ENCODE data around the gene ADGRV1. TPM values are rescaled to one million over a fixed set of nuclear protein-coding genes. Genes with fewer than 3 reads are reported as not detected.
"Not testable (repeated sequence)": the region's sequence is repeated elsewhere in the genome, so short reads cannot be mapped to it uniquely, and the experiment has no call there.

Gene ADGRV1
- total RNA-seq, 5 donors from 2014 or later (not counting 1 experiment from before 2014, with no cell fraction given): 0.68 to 1.6 (median 1.2) TPM; not detected in 1

DNA sequence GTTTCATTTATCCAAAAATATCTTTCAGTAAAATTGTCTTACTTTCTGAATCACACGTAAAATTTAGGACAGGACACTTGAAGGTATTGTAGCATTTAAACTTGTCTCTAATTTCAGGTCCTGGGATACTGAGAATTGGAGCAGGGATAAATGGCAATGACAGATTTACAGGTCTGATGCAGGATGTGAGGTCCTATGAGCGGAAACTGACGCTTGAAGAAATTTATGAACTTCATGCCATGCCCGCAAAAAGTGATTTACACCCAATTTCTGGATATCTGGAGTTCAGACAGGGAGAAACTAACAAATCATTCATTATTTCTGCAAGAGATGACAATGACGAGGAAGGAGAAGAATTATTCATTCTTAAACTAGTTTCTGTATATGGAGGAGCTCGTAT lies 99.2 kb downstream of the ADGRV1 start:
- Histone ChIP-seq H3K27me3 (replicated peaks in 1 of 2; ENCODE audit: control insufficient read depth in 2 of 2, extremely low read depth in 1 of 2, insufficient read depth in 2 of 2, low read length in 1 of 2) (no peaks in the 10 kb centered on the region), H3K9me3 (no peaks in the 10 kb centered on the region), H3K27ac (ENCODE audit: low read length) (no peak overlapping the region), H3K36me3 (ENCODE audit: control insufficient read depth in 2 of 2, extremely low read depth in 1 of 2, insufficient read depth in 1 of 2, low read length in 1 of 2) (no peaks in the 10 kb centered on the region), H3K4me1 (ENCODE audit: control insufficient read depth in 1 of 2, extremely low read depth in 1 of 2, insufficient read depth in 2 of 2, low read length in 2 of 2) (no peaks in the 10 kb centered on the region), H3K4me3 (ENCODE audit: control insufficient read depth in 1 of 2, extremely low read depth in 1 of 2, low read length in 1 of 2) (no peak overlapping the region)
- H3K4me3 Mint-ChIP-seq: no peak overlapping the region
- DNase-seq (no peak), ATAC-seq (replicated peaks in 1 of 4) (no peak)
- no peak overlapping the region for H3K27ac Mint-ChIP-seq
- POLR2A ChIA-PET: no interaction called here
- no peaks in the 10 kb centered on the region for H3K4me1 Mint-ChIP-seq
- H3K9me3 Mint-ChIP-seq: no peaks in the 10 kb centered on the region
- no peaks in the 10 kb centered on the region for H3K36me3 Mint-ChIP-seq
- peaks cover 0 to 4% of the 10 kb centered on the region in 2 donors for H3K27me3 Mint-ChIP-seq
- CTCF ChIA-PET: no interaction called here
- no CpG with 5 or more reads among the region's 6 CpGs for WGBS (ENCODE audit: insufficient coverage)

GRCh38 chr5:90658620-90659019 lies 100.0 kb downstream of the ADGRV1 start:
- Histone ChIP-seq H3K27ac (ENCODE audit: low read length) (no peak overlapping the region), H3K4me3 (ENCODE audit: control insufficient read depth in 1 of 2, extremely low read depth in 1 of 2, low read length in 1 of 2) (no peak overlapping the region), H3K9me3 (no peaks in the 10 kb centered on the region), H3K4me1 (ENCODE audit: control insufficient read depth in 1 of 2, extremely low read depth in 1 of 2, insufficient read depth in 2 of 2, low read length in 2 of 2) (no peaks in the 10 kb centered on the region), H3K36me3 (ENCODE audit: control insufficient read depth in 2 of 2, extremely low read depth in 1 of 2, insufficient read depth in 1 of 2, low read length in 1 of 2) (no peaks in the 10 kb centered on the region), H3K27me3 (replicated peaks in 1 of 2; ENCODE audit: control insufficient read depth in 2 of 2, extremely low read depth in 1 of 2, insufficient read depth in 2 of 2, low read length in 1 of 2) (no peaks in the 10 kb centered on the region)
- ChIA-PET POLR2A (no interaction called here), CTCF (no interaction called here)
- Mint-ChIP-seq H3K4me3 (no peak overlapping the region), H3K27me3 (peaks cover 0 to 4% of the 10 kb centered on the region in 2 donors), H3K27ac (no peak overlapping the region), H3K36me3 (no peaks in the 10 kb centered on the region), H3K9me3 (no peaks in the 10 kb centered on the region), H3K4me1 (no peaks in the 10 kb centered on the region)
- WGBS (ENCODE audit: insufficient coverage): no CpG with 5 or more reads among the region's 2 CpGs
- no peak for ATAC-seq (replicated peaks in 1 of 4)
- no peak for DNase-seq

GRCh38 chr5:90668079-90668565 lies 109.5 kb downstream of the ADGRV1 start:
- H3K36me3 Mint-ChIP-seq; CTCF ChIA-PET; ATAC-seq (replicated peaks in 1 of 4); H3K27ac ChIP-seq (ENCODE audit: low read length); H3K27me3 Mint-ChIP-seq; H3K4me1 Mint-ChIP-seq; POLR2A ChIA-PET; DNase-seq; H3K4me3 Mint-ChIP-seq; H3K4me3 ChIP-seq (ENCODE audit: control insufficient read depth in 1 of 2, extremely low read depth in 1 of 2, low read length in 1 of 2); H3K4me1 ChIP-seq (ENCODE audit: control insufficient read depth in 1 of 2, extremely low read depth in 1 of 2, insufficient read depth in 2 of 2, low read length in 2 of 2); H3K27me3 ChIP-seq (replicated peaks in 1 of 2; ENCODE audit: control insufficient read depth in 2 of 2, extremely low read depth in 1 of 2, insufficient read depth in 2 of 2, low read length in 1 of 2); H3K36me3 ChIP-seq (ENCODE audit: control insufficient read depth in 2 of 2, extremely low read depth in 1 of 2, insufficient read depth in 1 of 2, low read length in 1 of 2); H3K27ac Mint-ChIP-seq; H3K9me3 ChIP-seq; H3K9me3 Mint-ChIP-seq: not testable (repeated sequence)
- WGBS (ENCODE audit: insufficient coverage): 75% methylated on average over 4 of the region's 21 CpGs

DNA sequence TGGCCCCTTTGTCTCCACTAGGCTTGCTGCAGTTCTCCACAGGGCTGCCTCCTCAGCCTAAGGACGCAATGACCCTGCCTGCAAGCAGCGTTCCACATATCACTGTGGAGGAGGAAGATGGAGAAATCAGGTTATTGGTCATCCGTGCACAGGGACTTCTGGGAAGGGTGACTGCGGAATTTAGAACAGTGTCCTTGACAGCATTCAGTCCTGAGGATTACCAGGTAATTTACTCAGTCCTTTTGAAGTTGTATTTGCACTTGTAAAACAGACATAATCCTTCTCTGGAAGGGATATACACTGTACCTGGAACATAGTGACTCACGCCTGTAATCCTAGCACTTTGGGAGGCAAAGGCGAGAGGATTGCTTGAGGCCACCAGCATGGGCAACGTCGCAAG lies 116.6 kb downstream of the ADGRV1 start:
- H3K4me1 Mint-ChIP-seq: no peaks in the 10 kb centered on the region

GRCh38 chr5:90680921-90681563 lies 122.4 kb downstream of the ADGRV1 start:
- POLR2A ChIA-PET: no interaction called here
- Histone ChIP-seq H3K4me3 (ENCODE audit: control insufficient read depth in 1 of 2, extremely low read depth in 1 of 2, low read length in 1 of 2) (no peak overlapping the region), H3K36me3 (ENCODE audit: control insufficient read depth in 2 of 2, extremely low read depth in 1 of 2, insufficient read depth in 1 of 2, low read length in 1 of 2) (no peaks in the 10 kb centered on the region), H3K4me1 (ENCODE audit: control insufficient read depth in 1 of 2, extremely low read depth in 1 of 2, insufficient read depth in 2 of 2, low read length in 2 of 2) (no peaks in the 10 kb centered on the region), H3K9me3 (no peaks in the 10 kb centered on the region), H3K27ac (ENCODE audit: low read length) (no peak overlapping the region), H3K27me3 (replicated peaks in 1 of 2; ENCODE audit: control insufficient read depth in 2 of 2, extremely low read depth in 1 of 2, insufficient read depth in 2 of 2, low read length in 1 of 2) (no peaks in the 10 kb centered on the region)
- ATAC-seq (replicated peaks in 1 of 4) (no peak), DNase-seq (no peak)
- Mint-ChIP-seq H3K4me1 (no peaks in the 10 kb centered on the region), H3K4me3 (no peak overlapping the region), H3K36me3 (no peaks in the 10 kb centered on the region), H3K9me3 (no peaks in the 10 kb centered on the region), H3K27ac (no peak overlapping the region), H3K27me3 (no peaks in the 10 kb centered on the region)
- WGBS (ENCODE audit: insufficient coverage): no CpG with 5 or more reads among the region's 4 CpGs
- CTCF ChIA-PET: interaction anchor here in 1 of 2 donors (0.6 kb wide), 1 partner anchor 1823 kb away, joined by 3 read pairs; no protein-coding TSS in a partner anchor

More for the DNA sequence above, 116.6 kb downstream of the ADGRV1 start:
- Mint-ChIP-seq H3K27me3 (no peaks in the 10 kb centered on the region), H3K36me3 (no peaks in the 10 kb centered on the region), H3K9me3 (no peaks in the 10 kb centered on the region), H3K27ac (no peak overlapping the region), H3K4me3 (no peak overlapping the region)
- no peak for ATAC-seq (replicated peaks in 1 of 4)
- no peaks in the 10 kb centered on the region for H3K36me3 ChIP-seq (ENCODE audit: control insufficient read depth in 2 of 2, extremely low read depth in 1 of 2, insufficient read depth in 1 of 2, low read length in 1 of 2)
- ChIA-PET CTCF (no interaction called here), POLR2A (no interaction called here)
- no peak overlapping the region for H3K4me3 ChIP-seq (ENCODE audit: control insufficient read depth in 1 of 2, extremely low read depth in 1 of 2, low read length in 1 of 2)
- no peaks in the 10 kb centered on the region for H3K4me1 ChIP-seq (ENCODE audit: control insufficient read depth in 1 of 2, extremely low read depth in 1 of 2, insufficient read depth in 2 of 2, low read length in 2 of 2)
- H3K27me3 ChIP-seq (replicated peaks in 1 of 2; ENCODE audit: control insufficient read depth in 2 of 2, extremely low read depth in 1 of 2, insufficient read depth in 2 of 2, low read length in 1 of 2): no peaks in the 10 kb centered on the region
- WGBS (ENCODE audit: insufficient coverage): 77% methylated on average over 4 of the region's 8 CpGs
- no peak overlapping the region for H3K27ac ChIP-seq (ENCODE audit: low read length)
- no peaks in the 10 kb centered on the region for H3K9me3 ChIP-seq
- DNase-seq: no peak

- Mint-ChIP-seq H3K9me3 (no peaks in the 10 kb centered on the region), H3K27me3 (no peaks in the 10 kb centered on the region), H3K4me1 (no peaks in the 10 kb centered on the region), H3K36me3 (no peaks in the 10 kb centered on the region), H3K4me3 (no peak overlapping the region), H3K27ac (no peak overlapping the region)
- POLR2A ChIA-PET: no interaction called here
- no peaks in the 10 kb centered on the region for H3K9me3 ChIP-seq
- ATAC-seq (replicated peaks in 1 of 4) (no peak), DNase-seq (no peak)
- no peaks in the 10 kb centered on the region for H3K27me3 ChIP-seq (replicated peaks in 1 of 2; ENCODE audit: control insufficient read depth in 2 of 2, extremely low read depth in 1 of 2, insufficient read depth in 2 of 2, low read length in 1 of 2)
- no peaks in the 10 kb centered on the region for H3K4me1 ChIP-seq (ENCODE audit: control insufficient read depth in 1 of 2, extremely low read depth in 1 of 2, insufficient read depth in 2 of 2, low read length in 2 of 2)
- H3K27ac ChIP-seq (ENCODE audit: low read length): no peak overlapping the region
- no peak overlapping the region for H3K4me3 ChIP-seq (ENCODE audit: control insufficient read depth in 1 of 2, extremely low read depth in 1 of 2, low read length in 1 of 2)
- CTCF ChIA-PET: no interaction called here
- WGBS (ENCODE audit: insufficient coverage): no CpG with 5 or more reads among the region's 2 CpGs
- H3K36me3 ChIP-seq (ENCODE audit: control insufficient read depth in 2 of 2, extremely low read depth in 1 of 2, insufficient read depth in 1 of 2, low read length in 1 of 2): no peaks in the 10 kb centered on the region
These were observed 123.7 kb downstream of the ADGRV1 start for GRCh38 chr5:90682278-90682677.
